Non-pigmented ciliary epithelial cell (primary cell): ENCODE data around the gene NRF1.

Experiments used
- DNase-seq: peaks from one replicate; pipeline ENCODE4 v3.0.0-alpha.2; 2010; ENCODE audit warnings: low read depth

NRF1 gene

GRCh38 chr7:129771201-129771927 is 159.8 kb downstream of the NRF1 start:
- no peak for DNase-seq

GRCh38 chr7:129771928-129772479 is 160.5 kb downstream of the NRF1 start:
- no peak for DNase-seq

DNA sequence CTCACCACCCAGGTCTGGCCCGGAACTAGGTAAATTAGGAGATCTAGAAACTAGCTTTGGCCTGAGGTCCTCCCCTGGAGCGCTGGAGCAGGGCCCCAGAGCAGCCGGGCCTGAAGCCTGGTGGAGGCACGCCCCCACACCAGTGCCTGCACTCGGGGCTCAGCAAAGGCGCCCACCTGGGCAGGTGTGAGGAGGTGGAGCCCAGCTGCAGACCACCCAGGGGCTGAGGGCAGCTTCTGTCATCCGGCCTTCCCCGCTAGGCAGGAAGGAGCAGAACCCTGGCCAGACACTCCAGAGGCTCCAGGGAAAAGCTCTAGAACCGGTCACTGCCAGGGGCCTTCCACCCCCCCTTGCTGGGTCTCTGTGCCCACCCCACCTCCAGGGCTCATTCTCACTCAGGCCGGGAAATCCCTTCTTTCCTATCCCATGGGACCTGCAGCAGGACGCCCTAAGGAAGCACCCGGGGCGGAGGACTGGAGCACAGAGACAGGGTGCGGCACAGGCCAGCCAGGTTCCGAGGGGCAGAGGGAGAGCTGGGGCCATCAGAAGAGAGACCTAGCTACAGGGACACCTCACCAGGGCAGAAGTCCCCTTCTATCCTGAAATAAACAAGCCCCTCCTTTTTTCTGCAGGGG is 161.2 kb downstream of the NRF1 start:
- no peak for DNase-seq

DNA sequence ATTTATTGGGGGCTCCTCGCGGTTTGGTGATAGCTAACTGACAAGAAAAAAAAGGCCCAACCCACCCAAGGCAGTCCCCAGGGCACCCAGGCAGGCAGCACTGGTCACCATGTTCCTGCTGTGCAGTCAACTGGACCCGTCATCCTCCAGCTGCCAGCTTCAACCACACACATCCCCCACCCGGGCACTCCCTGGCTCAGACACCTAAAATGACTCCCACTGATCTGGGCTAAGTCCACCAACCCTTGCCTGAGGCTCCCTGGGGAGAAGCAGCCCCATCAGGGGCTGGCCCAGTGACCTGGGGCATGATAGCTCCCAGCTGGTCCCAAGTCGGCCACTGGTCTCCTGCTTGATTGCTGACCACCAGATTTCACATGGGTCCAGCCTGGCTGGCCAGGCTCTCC is 161.8 kb downstream of the NRF1 start:
- DNase-seq: no peak

- DNase-seq: no peak
These were observed 162.4 kb downstream of the NRF1 start for GRCh38 chr7:129773871-129774270.

DNA sequence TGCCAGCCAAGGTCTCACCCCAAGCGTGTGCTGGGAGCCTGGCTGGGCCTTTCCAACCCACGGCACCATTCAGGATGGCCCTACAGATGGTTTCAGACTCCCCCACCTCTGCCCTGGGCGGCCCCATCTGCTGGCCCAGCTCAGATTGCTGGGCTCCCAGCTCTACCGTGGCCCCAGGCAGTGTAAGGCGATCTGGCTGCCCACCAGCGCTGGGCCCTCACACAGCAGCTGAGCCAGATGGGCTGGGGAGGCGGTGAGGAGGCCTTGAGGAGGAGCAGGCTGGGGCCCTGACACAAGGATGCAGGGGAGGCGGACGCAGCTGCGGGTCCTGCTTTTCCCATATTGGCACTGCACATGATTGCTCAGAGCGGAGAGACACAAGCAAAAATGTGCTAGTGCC is 162.8 kb downstream of the NRF1 start:
- DNase-seq: no peak

DNA sequence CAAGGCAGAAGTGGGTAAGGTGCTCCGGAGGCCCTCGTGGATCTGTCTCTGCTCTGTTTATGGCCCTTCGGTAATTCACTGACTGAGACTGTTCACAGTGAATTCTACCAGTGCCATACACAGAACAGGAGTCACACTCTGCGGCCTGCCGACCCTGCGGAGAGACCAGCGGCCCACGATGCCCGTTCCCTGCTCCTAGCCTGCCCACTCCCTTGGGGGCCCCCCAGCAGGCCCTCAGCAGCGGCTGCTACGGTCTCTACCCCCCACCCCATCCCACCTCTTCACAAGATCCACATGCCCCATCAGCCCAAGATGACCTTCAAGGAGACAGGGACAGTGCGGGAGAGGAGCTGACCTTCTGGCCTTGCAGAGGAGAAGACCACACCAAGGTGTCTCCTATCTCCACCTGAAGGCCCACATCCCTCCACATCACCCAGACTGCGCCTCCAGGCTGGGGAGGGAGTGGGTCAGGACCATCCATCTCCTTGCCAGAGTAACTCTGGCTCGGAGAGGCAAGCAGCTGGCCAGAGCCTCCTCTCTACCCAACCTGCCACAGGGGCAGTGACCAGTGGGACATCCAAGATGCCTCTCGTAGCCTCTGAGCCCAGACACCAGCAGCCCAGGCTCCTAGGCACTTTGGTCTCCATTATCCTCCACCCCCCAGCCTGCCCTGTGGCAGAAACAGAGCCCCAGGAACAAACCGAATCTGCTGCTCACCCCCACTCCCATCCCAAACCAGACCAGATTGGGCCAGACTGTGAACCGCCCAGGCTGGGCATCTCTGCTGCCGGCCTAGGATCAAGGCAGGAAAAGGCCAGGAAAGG is 163.6 kb downstream of the NRF1 start:
- no peak for DNase-seq

DNA sequence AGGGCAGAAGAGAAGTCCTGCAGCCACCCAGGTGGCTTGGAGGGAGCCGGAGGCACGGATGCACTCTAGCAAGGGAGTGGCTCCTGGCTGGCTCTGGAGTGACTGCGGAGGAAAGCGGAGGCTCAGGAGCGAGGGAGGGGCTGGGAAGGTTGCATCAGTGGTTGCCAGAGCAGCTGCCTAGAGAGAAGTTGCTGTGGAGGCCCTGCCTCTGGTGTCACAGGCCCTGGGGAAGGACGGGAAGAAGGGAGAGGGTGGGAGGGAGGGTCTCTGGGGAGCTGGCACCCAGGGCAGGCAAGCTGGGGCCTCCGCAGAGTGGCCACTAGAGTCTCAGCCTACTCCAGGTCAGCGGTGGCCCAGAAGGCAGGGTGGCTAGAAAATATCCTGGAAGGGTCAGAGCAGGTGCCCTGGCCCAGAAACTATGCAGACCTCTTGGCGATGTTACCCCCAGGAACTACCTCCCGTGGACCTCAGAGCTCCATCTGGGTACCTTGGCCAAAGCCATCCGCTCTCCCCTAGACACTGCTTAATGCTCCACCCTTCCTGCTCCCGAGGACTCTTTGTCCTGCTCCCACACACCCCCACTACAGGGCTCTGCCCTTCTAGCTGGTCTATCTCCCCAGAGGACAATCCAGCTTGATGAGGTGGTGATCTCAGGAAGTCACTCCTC is 164.3 kb downstream of the NRF1 start:
- no peak for DNase-seq

DNA sequence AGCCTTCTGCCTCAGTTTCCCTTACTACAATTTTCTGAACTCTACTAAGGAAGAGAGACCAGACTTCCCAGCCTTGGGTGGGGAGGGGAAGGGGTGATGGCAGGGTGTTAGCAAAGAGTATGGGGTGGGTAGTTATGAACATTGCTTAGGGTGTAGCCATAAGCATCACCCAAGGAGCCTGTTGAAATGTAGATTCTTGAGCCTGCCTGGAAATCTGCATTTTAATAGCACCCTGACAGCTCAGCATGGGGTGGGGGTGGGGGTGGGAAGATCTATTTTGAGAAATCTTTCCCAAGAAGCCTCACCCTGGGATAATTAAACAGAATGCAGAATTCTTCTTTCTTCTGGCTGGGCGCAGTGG is 164.8 kb downstream of the NRF1 start:
- no peak for DNase-seq

- no peak for DNase-seq
These were observed 165.8 kb downstream of the NRF1 start for GRCh38 chr7:129777195-129777844.

DNA sequence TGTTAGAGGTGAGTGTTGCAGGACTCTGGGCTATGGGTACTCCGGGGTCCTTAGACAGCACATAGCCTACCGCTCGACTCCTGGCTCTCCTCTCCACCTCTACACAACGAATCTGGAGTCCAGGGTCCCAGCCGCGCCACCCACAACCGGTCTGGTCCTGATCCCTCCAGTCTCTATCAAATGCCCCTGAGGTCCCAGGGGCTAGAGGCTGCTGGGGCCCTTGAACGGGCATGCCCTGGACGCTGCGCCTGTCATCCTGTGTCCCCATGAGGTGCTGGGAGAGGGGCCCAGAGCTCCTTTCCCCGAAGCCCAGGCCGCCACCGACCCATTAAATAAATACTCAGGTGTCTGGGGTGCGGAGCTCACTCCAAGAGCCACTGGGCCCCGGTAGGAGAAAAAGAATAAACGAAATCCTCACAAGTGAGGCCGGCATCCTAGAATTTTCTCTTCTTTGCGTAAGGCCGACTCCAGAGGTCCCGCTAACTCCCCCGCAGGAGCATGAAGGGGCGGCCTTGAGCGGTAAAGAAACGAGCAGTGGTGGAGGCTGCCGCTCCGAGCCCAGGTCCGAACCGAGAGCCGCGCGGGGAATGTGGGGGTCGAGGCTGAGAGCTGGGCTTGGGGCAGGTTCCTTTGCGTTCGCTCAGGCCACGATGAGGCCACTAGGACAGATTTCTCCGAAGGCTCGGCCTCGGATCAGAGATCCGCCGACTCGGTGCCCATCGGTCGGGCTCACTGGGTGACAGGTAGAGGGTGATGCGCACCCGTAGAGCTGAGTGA is 166.7 kb downstream of the NRF1 start:
- DNase-seq: no peak

DNA sequence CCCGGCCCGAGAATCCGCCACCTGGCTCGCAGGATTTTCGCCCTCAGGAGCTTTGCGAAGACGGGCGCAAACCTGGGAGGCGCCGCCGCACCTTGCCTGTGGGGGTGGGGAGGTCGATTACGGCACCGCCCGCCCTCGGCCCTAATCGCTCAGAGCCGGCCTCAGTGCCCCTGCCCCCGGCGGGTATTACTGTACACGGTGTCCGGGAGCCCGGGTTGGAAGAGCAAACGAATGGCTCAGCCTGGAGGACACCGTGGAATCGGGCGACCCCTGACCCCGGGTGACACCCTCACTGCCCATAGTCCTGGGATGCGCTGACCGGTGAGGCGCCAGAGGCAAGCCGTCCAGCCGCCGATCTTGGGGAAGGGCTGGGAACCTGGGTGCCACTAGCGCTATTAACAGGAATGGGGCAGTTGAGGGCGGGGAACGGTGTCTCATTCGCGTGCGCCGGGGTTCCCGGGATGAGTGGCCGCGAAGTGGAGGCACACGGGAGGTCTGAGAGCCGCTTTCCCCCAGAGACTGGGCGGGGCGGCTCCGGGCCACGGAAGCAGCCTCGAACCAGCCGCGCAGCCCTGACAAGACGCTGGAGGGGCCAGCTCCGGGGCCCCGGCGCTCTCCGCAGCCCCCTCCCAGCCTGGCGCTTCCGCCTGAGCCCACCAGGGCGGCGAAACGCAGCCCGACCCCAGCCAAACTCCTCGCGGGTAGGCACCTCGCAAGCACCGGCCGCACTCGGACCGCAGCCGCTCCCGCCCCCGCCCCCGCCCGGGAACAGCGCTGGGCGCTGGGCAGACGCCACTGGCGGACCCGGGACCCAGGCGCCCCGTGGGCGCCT is 167.5 kb downstream of the NRF1 start:
- DNase-seq: no peak

GRCh38 chr7:129779602-129780256 is 168.2 kb downstream of the NRF1 start:
- no peak for DNase-seq

DNA sequence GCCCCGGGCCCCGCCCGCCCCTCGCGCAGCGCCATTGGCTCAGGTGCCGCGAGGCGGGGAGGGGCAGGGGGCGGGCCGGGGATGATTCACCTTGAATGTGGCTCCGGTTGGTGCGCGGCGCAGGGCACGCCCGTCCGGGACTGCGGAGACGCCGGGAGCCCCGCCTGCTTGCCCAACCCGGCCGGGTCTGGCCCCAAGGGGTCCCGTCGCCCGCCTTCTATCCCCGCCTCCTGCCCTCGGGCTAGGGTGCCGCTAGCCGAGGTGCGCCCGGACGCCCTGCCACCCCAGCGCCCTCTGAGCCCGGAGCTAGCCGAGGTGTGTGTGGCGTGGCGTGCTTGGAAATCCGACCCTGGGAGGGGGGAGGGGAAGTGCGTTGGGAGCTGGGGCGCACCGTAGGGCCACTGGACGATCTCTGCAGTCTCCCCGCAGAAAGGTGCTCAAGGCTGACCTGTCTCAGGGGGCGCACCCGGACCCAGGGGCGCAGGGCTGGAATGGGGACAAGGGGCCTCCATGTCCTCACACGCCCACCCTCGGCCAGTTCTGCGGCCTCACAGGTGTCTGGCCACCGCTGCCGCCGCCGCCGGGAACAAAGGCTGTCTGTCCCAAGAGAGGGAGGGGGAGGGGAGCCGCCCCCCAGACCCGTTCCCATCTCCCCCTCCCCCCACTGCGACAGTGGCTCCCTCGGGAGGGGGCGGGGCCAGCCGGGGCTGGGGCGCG is 168.9 kb downstream of the NRF1 start:
- no peak for DNase-seq

DNA sequence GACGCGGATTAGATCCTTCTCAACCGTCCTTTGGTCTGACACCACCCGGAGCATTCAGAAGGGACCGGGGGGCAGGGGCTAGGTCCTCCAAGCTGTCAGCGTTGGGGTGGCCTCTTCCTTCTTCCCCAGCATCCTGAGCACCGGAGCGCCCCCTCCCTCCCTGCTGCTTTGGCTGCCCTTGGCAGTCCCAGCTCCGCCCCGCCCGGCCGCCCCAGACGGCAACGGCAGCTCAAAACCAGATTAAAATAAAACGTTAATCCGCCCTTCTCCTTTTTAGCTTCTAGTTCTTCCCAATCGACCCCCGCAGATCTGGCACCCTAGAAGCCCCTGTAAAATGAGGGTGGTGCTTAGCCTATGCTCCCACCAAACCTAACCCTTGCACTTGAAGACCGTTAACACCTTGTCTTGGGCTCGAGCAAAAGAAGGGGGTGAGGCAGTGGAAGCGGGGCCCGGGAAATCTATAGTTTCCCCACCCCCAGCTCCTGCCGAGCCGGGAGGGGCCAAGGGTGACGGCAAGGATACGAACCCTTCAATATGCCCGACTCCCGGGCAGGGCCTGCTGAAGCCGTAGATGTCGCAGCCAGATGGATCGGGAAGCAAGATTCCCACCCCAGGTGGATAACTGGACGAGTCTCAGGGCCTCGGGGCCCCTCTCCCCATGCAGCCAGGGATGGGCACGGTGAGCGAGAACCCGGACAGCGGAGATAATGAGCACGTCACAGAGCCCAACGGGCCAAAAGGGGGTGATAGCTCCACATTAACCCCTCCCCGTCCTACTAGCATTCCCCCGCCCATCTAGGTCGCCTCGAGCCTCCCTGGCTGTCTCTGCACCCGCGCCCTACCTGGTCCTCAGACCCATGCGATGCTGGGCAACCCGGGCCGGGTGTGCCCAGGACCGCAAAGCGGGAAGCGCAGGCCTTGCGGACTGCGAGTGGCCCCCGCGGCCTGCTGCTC is 169.7 kb downstream of the NRF1 start:
- DNase-seq: no peak

- no peak for DNase-seq
These were observed 170.7 kb downstream of the NRF1 start for GRCh38 chr7:129781928-129782817.
